Measurements from ENCODE around the gene YIPF5.
A peak's percentile ranks its signal among the peaks of the same experiment; 100 is the strongest.

YIPF5 gene

GRCh38 chr5:144170276-144171024 lies at the start of gene YIPF5, which contains the start of gene KCTD16:
TSS of gene YIPF5 (minus strand) at chr5:144170659. CDS start at chr5:144169955, 704 bp downstream.
TSS of gene KCTD16 (plus strand) at chr5:144170873.
- DNase-seq (ENCODE audit: low read depth) = peak; percentile 84

- DNase-seq (ENCODE audit: low read depth) = no peak
These were observed 49.4 kb upstream of the YIPF5 start for GRCh38 chr5:144219869-144220268.

GRCh38 chr5:144210655-144211054 lies 40.2 kb upstream of the YIPF5 start:
- DNase-seq (ENCODE audit: low read depth) = no peak

- no peak for DNase-seq (ENCODE audit: low read depth)
These were observed 38.9 kb upstream of the YIPF5 start for GRCh38 chr5:144209361-144209760.

DNA sequence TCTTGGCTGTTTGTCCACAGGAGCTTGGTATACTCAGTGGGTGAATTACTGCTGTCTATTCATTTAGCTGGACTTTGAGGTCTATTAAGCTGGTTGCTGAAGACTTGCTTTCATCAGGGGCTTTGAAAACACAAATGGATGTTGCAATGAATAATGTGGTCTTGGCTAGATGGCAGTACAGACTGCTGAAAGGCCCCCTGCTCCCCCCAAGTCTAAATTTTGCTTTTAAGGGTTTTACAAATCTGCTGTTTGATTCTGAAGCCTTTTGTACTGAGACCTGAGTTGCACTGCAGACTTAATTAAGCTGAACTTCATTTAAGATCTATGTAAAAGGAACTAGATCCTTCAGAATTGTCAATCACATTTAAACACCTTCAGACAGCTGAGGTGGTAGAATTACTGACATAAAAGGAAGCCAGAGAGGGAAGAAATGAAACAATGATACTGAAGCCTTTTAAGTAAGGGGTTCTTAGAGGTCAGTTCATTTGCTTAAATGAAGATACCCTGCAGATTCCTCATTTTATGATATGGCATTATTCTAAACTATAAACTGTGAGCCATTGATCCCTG lies 37.5 kb upstream of the YIPF5 start:
- DNase-seq (ENCODE audit: low read depth) = no peak

GRCh38 chr5:144206141-144206540 lies 35.7 kb upstream of the YIPF5 start:
- no peak for DNase-seq (ENCODE audit: low read depth)

- DNase-seq (ENCODE audit: low read depth) = no peak
These were observed 34.7 kb upstream of the YIPF5 start for GRCh38 chr5:144205141-144205551.

GRCh38 chr5:144203750-144204596 lies 33.5 kb upstream of the YIPF5 start:
- DNase-seq (ENCODE audit: low read depth) = peak; percentile 57

- DNase-seq (ENCODE audit: low read depth) = no peak
These were observed 32.3 kb upstream of the YIPF5 start for GRCh38 chr5:144202726-144203125.

DNA sequence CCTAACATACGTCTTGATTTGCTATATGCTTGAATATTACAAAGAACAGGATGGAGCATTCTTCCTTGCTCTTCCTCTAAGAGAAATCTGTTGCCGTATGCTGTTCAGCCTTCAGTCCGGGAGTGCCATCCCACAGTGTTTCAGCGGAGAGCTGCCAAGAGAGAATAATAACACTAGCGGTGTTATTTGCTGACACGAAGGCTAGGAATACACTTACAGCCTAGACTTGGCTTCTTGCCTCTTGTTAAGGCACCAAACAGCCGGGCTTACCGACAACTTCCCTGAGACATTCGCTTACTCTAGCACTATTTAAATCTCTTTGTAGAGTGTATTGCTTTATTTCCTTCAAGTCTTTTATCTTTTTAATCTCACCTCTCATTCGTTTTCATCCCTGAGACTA lies 31.6 kb upstream of the YIPF5 start:
- no peak for DNase-seq (ENCODE audit: low read depth)

- DNase-seq (ENCODE audit: low read depth) = no peak
These were observed 31.1 kb upstream of the YIPF5 start for GRCh38 chr5:144201588-144201987.

DNA sequence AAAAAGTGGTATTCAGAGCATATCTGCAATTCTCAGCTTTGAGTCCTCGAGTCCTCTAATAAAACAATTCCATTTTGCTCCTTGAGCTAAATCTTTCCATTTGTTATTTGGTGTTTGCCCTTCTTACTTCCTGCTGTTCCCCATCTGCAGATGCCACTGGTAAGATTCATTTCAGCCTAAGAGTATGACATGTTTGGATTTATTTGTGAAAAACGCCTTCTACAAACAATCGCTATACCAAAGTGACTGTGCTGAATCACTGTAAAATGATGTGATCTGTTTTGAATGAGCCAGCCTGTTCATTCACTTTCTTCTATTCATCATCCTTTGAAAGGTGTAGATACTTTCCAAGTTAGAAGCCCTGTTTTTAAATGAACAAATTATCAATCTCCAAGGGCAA lies 27.9 kb upstream of the YIPF5 start:
- no peak for DNase-seq (ENCODE audit: low read depth)

DNA sequence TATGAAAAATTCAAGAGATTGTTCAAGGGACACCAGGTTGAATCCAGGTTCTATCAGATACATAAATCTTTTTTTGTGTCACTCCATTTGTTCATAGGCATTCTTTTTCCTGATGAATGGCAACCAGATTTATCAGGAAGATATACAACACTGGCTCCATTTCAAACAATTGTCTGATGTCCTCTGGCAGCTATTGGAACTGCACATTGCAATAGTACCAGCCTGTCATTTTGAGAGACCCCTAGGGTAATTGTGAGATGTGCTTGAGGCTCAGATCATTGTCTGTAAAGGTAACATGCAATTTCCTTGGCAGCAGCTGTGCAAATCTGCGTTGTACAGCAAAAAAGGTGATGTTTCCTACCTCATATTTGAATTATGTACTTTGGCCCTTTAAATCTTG lies 26.2 kb upstream of the YIPF5 start:
- DNase-seq (ENCODE audit: low read depth) = no peak

DNA sequence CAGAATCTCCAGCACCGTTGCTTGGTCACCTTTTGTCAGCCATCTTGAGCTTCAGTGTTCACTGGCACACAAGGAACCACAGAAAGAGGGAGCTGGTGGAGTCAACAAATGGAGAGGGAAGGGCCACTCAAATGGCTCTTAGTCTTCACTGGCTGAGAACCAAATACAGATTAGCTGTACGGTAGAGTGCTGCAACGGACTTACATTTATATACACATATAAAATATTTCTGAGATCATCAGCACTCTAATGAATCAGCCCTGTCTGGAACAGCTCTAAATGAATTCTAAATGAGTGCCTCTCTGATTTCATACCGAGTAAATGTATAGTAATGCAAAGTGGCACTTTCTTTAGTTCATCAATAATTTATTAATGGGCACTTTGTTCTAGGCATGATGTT lies 25.0 kb upstream of the YIPF5 start:
- no peak for DNase-seq (ENCODE audit: low read depth)

DNA sequence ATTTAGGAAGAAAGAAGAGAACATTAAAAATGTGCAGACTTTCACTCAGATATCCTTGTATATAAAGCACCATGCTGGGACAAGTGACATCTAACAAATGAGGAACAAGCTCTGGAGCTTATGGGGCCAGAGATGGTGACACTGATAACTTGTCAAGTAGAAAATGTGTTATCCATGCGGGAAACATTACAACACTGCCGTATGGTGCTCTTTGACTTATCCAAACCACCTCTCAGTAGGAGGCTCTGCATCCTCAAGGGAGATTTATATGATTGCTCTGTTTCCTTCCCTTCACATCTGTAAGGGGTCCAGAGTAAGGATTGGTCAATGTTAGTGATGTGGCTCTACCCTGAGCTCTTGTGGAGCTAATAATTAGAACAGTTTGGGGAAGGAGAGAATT lies 23.7 kb upstream of the YIPF5 start:
- no peak for DNase-seq (ENCODE audit: low read depth)

DNA sequence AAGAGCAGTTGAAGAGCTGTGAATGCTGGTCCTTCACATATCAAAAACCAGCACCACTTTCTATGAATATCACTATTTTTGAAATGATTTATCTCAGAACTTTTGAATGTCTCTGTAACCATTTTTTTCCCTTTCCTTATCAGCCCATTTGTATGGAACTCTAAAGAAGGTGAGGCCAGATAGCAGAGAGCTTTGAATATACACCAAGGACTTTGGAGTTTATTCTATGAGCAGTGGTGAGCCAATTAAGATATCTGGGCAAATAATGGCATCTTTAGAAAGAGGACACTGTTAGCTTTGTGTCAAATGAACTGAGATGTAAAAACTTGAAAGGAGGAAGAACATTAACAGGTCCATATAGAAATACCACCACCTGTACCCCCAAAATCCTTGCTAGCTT lies 22.2 kb upstream of the YIPF5 start:
- DNase-seq (ENCODE audit: low read depth) = no peak

DNA sequence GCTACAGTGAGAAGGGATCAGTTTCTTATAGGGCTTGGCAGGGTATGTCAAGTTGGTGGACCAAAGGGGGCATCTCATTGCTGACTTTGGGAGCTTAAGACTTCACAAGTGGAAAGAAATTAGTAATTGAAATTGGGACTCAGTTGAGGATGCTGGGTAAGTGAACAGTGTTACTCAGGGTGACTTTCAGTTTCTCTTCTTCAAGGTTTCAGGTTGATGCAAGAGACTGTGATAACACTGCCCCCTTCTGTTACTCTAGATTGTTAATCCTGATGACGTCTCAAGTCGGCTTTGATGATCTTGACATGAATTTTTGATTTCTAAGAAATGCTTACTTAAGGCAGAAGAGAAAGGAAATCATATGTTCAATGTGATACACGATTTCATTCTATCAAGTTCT lies 21.5 kb upstream of the YIPF5 start:
- peak; percentile 67 for DNase-seq (ENCODE audit: low read depth)

DNA sequence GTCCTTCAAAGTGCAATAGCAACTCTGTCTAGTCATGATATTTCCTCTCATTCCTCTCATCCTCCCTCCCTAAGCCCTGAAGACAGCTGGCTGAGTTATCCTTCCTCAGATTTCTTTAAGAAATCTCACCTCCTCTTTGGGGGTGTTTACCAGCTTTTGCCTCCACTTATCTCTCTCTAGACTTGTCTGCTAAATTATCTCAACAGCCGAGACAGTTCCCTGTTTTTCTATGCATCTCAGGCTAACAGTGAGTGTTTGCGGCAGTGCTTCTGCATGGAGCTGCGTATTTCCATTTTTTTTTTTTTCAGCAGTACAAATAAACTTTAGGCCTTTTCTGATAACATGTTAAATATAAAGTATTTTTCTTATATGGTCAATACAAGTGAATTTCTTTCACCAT lies 21.1 kb upstream of the YIPF5 start:
- no peak for DNase-seq (ENCODE audit: low read depth)

DNA sequence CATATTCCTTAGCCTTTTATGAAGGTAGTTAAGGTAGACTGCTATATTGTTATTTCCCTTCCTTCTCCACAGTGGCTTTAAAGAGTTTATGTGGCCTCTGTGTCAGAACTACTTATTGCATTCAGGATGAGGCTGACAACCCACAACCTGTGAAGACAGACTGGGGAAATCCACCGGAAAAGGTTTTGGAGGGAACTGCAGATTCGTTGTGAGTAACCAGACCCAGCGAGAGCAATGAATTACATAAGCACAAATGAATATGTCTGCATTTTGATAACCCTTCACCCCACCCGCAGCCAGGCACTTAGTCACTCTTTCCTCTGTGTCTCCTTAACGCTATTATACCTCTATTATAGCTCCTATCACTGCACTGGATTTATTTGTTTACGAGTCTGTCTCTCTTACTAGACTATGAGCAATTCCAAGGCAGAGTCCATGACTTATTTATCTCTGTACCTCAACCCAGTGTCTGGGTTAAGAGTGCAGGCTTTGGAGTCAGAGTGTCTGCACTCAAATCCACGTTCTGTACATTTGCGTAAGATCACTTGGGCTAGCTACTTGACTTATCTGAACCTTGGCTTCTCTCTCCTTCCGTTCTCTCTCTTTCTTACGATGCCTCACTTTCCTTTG lies 19.5 kb upstream of the YIPF5 start:
- peak; percentile 94 for DNase-seq (ENCODE audit: low read depth)

- peak; percentile 97 for DNase-seq (ENCODE audit: low read depth)
These were observed 17.3 kb upstream of the YIPF5 start for GRCh38 chr5:144187699-144188294.

DNA sequence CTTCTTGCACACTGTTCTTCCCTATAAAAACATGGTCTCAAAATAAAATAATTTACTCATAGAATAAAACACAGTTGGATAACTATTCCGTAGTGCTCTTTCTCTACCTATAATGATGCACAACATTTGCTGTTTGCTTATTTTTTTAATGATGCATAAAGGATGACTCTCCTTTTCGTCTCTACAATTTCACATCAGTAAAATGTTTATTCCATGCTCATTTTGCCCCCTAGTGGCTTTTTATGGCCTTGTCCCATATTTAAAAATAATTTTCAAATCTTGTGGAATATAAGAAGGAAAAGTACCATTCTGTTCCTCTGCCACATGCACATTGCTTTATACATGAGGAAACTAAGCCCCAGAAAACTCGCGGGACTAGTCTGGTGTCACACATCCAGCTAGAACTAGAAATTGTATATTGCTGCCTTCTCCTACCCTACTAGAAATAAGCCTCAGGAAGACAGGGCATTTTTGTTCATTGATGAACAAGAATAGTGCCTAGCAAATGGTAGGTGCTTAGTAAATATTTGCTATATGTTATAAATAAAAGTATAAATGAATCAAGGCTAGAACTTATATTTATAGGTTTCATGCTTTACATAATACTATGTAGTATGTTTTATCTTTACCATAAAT lies 12.9 kb upstream of the YIPF5 start:
- DNase-seq (ENCODE audit: low read depth) = no peak

DNA sequence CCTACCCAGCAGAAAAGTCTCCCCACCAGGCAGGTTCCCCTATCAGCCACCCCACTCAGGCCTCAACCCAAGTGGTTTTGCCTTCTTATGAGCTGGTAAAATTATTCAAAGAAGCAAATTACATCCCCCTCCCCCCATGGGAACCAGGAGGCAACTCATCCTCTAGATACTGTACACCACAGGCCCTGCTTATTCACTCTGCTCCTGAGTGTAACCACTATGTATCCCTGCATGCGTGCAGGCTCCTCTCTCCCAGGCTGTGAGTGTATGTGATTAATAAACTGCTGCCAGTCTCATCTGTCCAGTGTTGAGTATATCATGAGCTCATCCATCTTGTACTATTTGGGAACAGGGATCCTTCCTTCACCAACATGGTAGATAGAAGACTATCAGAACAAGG lies 8.8 kb upstream of the YIPF5 start:
- no peak for DNase-seq (ENCODE audit: low read depth)
